ENCODE results near the gene CLIP2.
"Not testable (repeated sequence)": the region's sequence is repeated elsewhere in the genome, so short reads cannot be mapped to it uniquely, and the experiment has no call there.

The CLIP2 gene

GRCh38 chr7:74430961-74431466 is 141.8 kb downstream of the CLIP2 start:
- DNase-seq (ENCODE audit: low read depth, low spot score), result no peak

- not testable (repeated sequence) for DNase-seq (ENCODE audit: low read depth, low spot score)
Measured at GRCh38 chr7:74437291-74437571, 148.0 kb downstream of the CLIP2 start.

- no peak for DNase-seq (ENCODE audit: low read depth, low spot score)
Measured at GRCh38 chr7:74438327-74438726, 149.1 kb downstream of the CLIP2 start.

GRCh38 chr7:74439541-74439940 is 150.3 kb downstream of the CLIP2 start:
- no peak for DNase-seq (ENCODE audit: low read depth, low spot score)

- DNase-seq (ENCODE audit: low read depth, low spot score), result not testable (repeated sequence)
Measured at GRCh38 chr7:74440143-74440542, 150.9 kb downstream of the CLIP2 start.

- DNase-seq (ENCODE audit: low read depth, low spot score), result no peak
Measured at GRCh38 chr7:74441801-74442200, 152.6 kb downstream of the CLIP2 start.

GRCh38 chr7:74443543-74444247 is 154.5 kb downstream of the CLIP2 start:
- DNase-seq (ENCODE audit: low read depth, low spot score), result no peak

- no peak for DNase-seq (ENCODE audit: low read depth, low spot score)
Measured at GRCh38 chr7:74449144-74449543, 159.9 kb downstream of the CLIP2 start.

- peak; percentile 48 for DNase-seq (ENCODE audit: low read depth, low spot score)
Measured at GRCh38 chr7:74449809-74450397, 160.7 kb downstream of the CLIP2 start.

GRCh38 chr7:74452748-74453321 is 163.6 kb downstream of the CLIP2 start:
- no peak for DNase-seq (ENCODE audit: low read depth, low spot score)

- no peak for DNase-seq (ENCODE audit: low read depth, low spot score)
Measured at GRCh38 chr7:74453322-74454011, 164.3 kb downstream of the CLIP2 start, which contains the start of gene GTF2IRD1. TSS of gene GTF2IRD1 (plus strand) at chr7:74453906. CDS start at chr7:74508081, 54,175 bp downstream.

- no peak for DNase-seq (ENCODE audit: low read depth, low spot score)
Measured at GRCh38 chr7:74454021-74454924, 165.1 kb downstream of the CLIP2 start.

- DNase-seq (ENCODE audit: low read depth, low spot score), result no peak
Measured at GRCh38 chr7:74454925-74455288, 165.7 kb downstream of the CLIP2 start.

GRCh38 chr7:74455291-74455804 is 166.1 kb downstream of the CLIP2 start:
- no peak for DNase-seq (ENCODE audit: low read depth, low spot score)
